ENCODE data around the gene FGFR4.

- TF ChIP-seq CTCF (IDR thresholded peaks at IDR 0.05) (no peak), EP300 (IDR thresholded peaks at IDR 0.05) (no peak), POLR2A (IDR thresholded peaks at IDR 0.05; ENCODE audit: low read depth) (no peak), POLR2AphosphoS5 (IDR thresholded peaks at IDR 0.05) (peak in 1 of 2 donors; percentile 29)
Observed at GRCh38 chr5:177064500-177065277, 22.0 kb upstream of the FGFR4 start.

Measured in esophagus muscularis mucosa (tissue), 4 donors.